Body of pancreas (tissue), 4 donors: ENCODE measurements around the gene IQCE. TPM values are rescaled to one million over a fixed set of nuclear protein-coding genes. Genes with fewer than 3 reads are reported as not detected.

Experiments
- ATAC-seq: fragments of 150-250 bp; one replicate; pipeline ENCODE4 v1.9.1; 2016
- DNase-seq, 4 donors: peaks; one replicate each; pipeline ENCODE4 v3.0.0-alpha.2; 2019
- H3K27ac ChIP-seq, 4 donors: fragments of 200-600 bp; sonication (generic); 1 replicate in 3 of 4; 2 replicates in 1 of 4; pipeline versions ENCODE4 v1.5.1 to v1.6.1; 2016 to 2019; ENCODE audit warnings: mild to moderate bottlenecking in 1 of 4, mixed read lengths in 1 of 4, moderate library complexity in 1 of 4
- H3K27me3 ChIP-seq, 2 donors: fragments of 200-600 bp; sonication (generic); one replicate each; pipeline ENCODE4 v1.6.0; 2016; ENCODE audit warnings: mild to moderate bottlenecking in 1 of 2
- H3K36me3 ChIP-seq, 2 donors: fragments of 200-600 bp; sonication (generic); replicated peaks in 1 of 2; 2 replicates each; pipeline ENCODE4 v1.5.1; 2016; ENCODE audit warnings: low read depth in 2 of 2; ENCODE audit not compliant: insufficient read depth in 1 of 2
- H3K4me1 ChIP-seq: fragments of 200-600 bp; sonication (generic); one replicate; pipeline ENCODE4 v1.6.0; 2016
- H3K4me3 ChIP-seq, 2 donors: fragments of 200-600 bp; sonication (generic); 1 replicate in 1 of 2; 2 replicates in 1 of 2; pipeline ENCODE4 v1.5.1; 2016 to 2019
- H3K9me3 ChIP-seq, 3 donors: fragments of 200-600 bp; sonication (generic); 1 replicate in 2 of 3; 2 replicates in 1 of 3; pipeline ENCODE4 v1.5.1; 2016
- POLR2A ChIP-seq, 3 donors: fragments of 450-650 bp; IDR thresholded peaks; one replicate each; pipeline ENCODE4 v1.6.1; 2016; ENCODE audit warnings: antibody characterized with exemption in 3 of 3, mild to moderate bottlenecking in 2 of 3
- WGBS, 2 donors: methylation state at CpG; one replicate each; pipeline ENCODE4 v1.1.5; 2017; 5-methylcytosine and 5-hydroxymethylcytosine counted together
- intact Hi-C: fragments of 100-400 bp; cut with DNase I; formaldehyde crosslinking; loops from one replicate; pipeline ENCODE4 v1.15.1; 2023
- total RNA-seq, 2 donors: library from RNA; depleted of rRNA; stranded (reverse); fragments of >200 nt; gene quantifications; one replicate each; pipeline ENCODE4 v1.1.0, GENCODE V29; 2016
- TF ChIP-seq, protein P1 (sequence below), 7 experiments: fragments of 450-650 bp in 4 of 7; fragments of 200-600 bp in 3 of 7; sonication (generic) in 3 of 7; IDR thresholded peaks; one replicate each; pipeline ENCODE4 v1.5.1; 2016 to 2019; ENCODE audit warnings: antibody characterized with exemption in 7 of 7

The IQCE gene
- total RNA-seq, 2 donors from 2014 or later: 7.8 to 73.2 TPM

GRCh38 chr7:2626498-2627117, 67.8 kb downstream of the IQCE start:
- no peak overlapping the region for H3K4me3 ChIP-seq
- DNase-seq (peak in 1 of 4 donors; percentile 9), ATAC-seq (no peak)
- no peaks in the 10 kb centered on the region for H3K27me3 ChIP-seq
- no peak overlapping the region for H3K27ac ChIP-seq
- H3K9me3 ChIP-seq: no peaks in the 10 kb centered on the region
- 68 to 84% methylated on average over 18 to 20 of the region's 20 CpGs for WGBS, 2 donors
- peaks cover 19% of the 10 kb centered on the region for H3K4me1 ChIP-seq
- intact Hi-C loops: no loop called here
- TF ChIP-seq, protein P1, sequence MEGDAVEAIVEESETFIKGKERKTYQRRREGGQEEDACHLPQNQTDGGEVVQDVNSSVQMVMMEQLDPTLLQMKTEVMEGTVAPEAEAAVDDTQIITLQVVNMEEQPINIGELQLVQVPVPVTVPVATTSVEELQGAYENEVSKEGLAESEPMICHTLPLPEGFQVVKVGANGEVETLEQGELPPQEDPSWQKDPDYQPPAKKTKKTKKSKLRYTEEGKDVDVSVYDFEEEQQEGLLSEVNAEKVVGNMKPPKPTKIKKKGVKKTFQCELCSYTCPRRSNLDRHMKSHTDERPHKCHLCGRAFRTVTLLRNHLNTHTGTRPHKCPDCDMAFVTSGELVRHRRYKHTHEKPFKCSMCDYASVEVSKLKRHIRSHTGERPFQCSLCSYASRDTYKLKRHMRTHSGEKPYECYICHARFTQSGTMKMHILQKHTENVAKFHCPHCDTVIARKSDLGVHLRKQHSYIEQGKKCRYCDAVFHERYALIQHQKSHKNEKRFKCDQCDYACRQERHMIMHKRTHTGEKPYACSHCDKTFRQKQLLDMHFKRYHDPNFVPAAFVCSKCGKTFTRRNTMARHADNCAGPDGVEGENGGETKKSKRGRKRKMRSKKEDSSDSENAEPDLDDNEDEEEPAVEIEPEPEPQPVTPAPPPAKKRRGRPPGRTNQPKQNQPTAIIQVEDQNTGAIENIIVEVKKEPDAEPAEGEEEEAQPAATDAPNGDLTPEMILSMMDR (IDR thresholded peaks at IDR 0.05): no peak
- TF ChIP-seq POLR2A (IDR thresholded peaks at IDR 0.05): no peak
- H3K36me3 ChIP-seq: no peaks in the 10 kb centered on the region

DNA sequence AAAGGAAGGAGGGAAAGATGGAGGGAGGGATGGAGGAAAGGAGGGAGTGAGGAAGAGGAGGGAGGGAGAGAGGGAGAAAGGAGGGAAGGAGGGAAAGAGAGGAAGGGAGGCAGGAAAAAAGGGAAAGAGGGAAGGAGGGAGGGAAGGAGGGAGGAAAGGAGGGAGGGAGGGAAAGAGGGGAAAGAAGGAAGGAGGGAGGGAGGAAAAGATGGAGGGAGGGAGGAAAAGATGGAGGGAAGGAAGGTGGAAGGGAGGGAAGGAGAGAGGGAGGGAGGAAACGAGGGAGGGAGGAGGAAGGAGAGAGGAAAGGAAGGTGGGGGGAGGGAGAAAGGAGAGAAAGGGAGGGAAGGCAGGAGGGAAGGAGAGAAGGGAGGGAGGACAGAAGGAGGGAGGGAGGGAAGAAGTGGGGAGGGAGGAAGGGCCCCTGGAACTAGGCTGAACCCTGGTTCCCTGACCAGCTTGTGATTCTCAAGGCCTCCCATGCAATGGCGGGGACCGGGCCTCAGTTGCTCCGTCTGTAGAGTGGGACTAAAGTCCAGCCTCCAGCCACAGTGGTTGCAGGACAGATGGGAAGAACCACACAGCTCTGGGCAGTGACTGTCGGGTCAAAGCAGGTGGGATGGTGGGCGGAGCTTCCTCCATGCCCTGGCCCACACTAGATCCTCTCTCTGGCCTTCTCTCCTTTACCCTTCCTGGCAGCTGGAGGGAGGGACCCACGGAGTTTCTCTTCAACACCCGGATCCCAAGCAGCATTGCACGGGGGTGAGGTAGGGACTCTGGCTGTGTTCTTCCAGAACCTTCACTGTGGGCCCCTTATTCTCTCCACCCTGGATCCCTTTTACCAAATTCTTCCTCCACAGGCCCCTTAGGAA, 68.7 kb downstream of the IQCE start:
- no peaks in the 10 kb centered on the region for H3K36me3 ChIP-seq
- TF ChIP-seq POLR2A (IDR thresholded peaks at IDR 0.05): no peak
- TF ChIP-seq, protein P1 (IDR thresholded peaks at IDR 0.05): no peak
- H3K4me1 ChIP-seq: peaks cover 17% of the 10 kb centered on the region
- WGBS, 2 donors: 70 to 79% methylated on average over 9 of the region's 9 CpGs
- intact Hi-C loops: no loop called here
- no peak overlapping the region for H3K27ac ChIP-seq
- DNase-seq: no peak
- H3K9me3 ChIP-seq: no peaks in the 10 kb centered on the region
- H3K4me3 ChIP-seq: no peak overlapping the region
- no peaks in the 10 kb centered on the region for H3K27me3 ChIP-seq
- no peak for ATAC-seq

GRCh38 chr7:2628130-2628482, 69.3 kb downstream of the IQCE start:
- Histone ChIP-seq H3K9me3 (no peaks in the 10 kb centered on the region), H3K27me3 (no peaks in the 10 kb centered on the region), H3K36me3 (no peaks in the 10 kb centered on the region), H3K4me3 (no peak overlapping the region), H3K4me1 (peaks cover 20% of the 10 kb centered on the region), H3K27ac (no peak overlapping the region)
- no peak for DNase-seq
- TF ChIP-seq, protein P1 (IDR thresholded peaks at IDR 0.05): no peak
- no peak for TF ChIP-seq POLR2A (IDR thresholded peaks at IDR 0.05)
- intact Hi-C loops: no loop called here
- WGBS, 2 donors: 61 to 79% methylated on average over 12 of the region's 12 CpGs
- ATAC-seq: no peak

- TF ChIP-seq, protein P1 (IDR thresholded peaks at IDR 0.05): no peak
- no peak for TF ChIP-seq POLR2A (IDR thresholded peaks at IDR 0.05)
- H3K36me3 ChIP-seq: no peaks in the 10 kb centered on the region
- intact Hi-C loops: no loop called here
- no peak overlapping the region for H3K27ac ChIP-seq
- peaks cover 24% of the 10 kb centered on the region for H3K4me1 ChIP-seq
- DNase-seq (no peak), ATAC-seq (no peak)
- no peaks in the 10 kb centered on the region for H3K9me3 ChIP-seq
- H3K4me3 ChIP-seq: no peak overlapping the region
- WGBS, 2 donors: 78 to 90% methylated on average over 7 of the region's 7 CpGs
- H3K27me3 ChIP-seq: no peaks in the 10 kb centered on the region
These were observed 70.1 kb downstream of the IQCE start for GRCh38 chr7:2628891-2629290.
